IMR-90 (cell line): ENCODE results near the gene KRTAP4-3. TPM values are rescaled to one million over a fixed set of nuclear protein-coding genes. Genes with fewer than 3 reads are reported as not detected.

ENCODE experiments used
- ATAC-seq: fragments of 200-7000 bp; cut with Tn5 transposase; 2 replicates; pipeline ENCODE4 v1.9.1; 2020; ENCODE audit warnings: low read depth, mild to moderate bottlenecking, moderate library complexity
- BruUV-seq: library from RNA; stranded (reverse); fragments of 400-500 nt; replicated peaks from 2 replicates; lab custom pipeline; 2021; lab: Mats Ljungman, UMichigan
- CTCF ChIA-PET: fragments of 300-600 bp; formaldehyde crosslinking; extraction: SDS; loops from one replicate; lab custom pipeline; 2021; ENCODE audit warnings: antibody characterized with exemption; lab: Yijun Ruan, JAX
- POLR2A ChIA-PET: fragments of 300-600 bp; sonication (Branson Sonifier 250); formaldehyde crosslinking; loops from one replicate; lab custom pipeline; 2022; ENCODE audit warnings: antibody characterized with exemption; ENCODE audit not compliant: unreplicated experiment; lab: Charles Lee
- DNase-seq: peaks from one replicate; pipeline ENCODE4 v3.0.0; 2013
- H2AFZ ChIP-seq: replicated peaks from 2 replicates; pipeline ENCODE3; 2013; ENCODE audit warnings: low read length, mild to moderate bottlenecking; ENCODE audit not compliant: poor library complexity
- H2AK5ac ChIP-seq: 2 replicates; pipeline ENCODE4 v1.6.1; 2013; ENCODE audit warnings: low read depth, low read length, inconsistent platforms
- H2AK9ac ChIP-seq: replicated peaks from 2 replicates; pipeline ENCODE3; 2013; ENCODE audit warnings: mild to moderate bottlenecking, low read depth, low read length, moderate library complexity; ENCODE audit not compliant: poor library complexity
- H2BK120ac ChIP-seq: 2 replicates; pipeline ENCODE4 v1.6.1; 2013; ENCODE audit warnings: low read depth, low read length, inconsistent platforms
- H2BK15ac ChIP-seq: 3 replicates; pipeline ENCODE4 v1.6.1; 2013; ENCODE audit warnings: low read depth, low read length, inconsistent platforms
- H2BK20ac ChIP-seq: 2 replicates; pipeline ENCODE4 v1.6.1; 2013; ENCODE audit warnings: low read depth, mild to moderate bottlenecking, inconsistent platforms, low read length, moderate library complexity
- H2BK5ac ChIP-seq: 2 replicates; pipeline ENCODE4 v1.6.1; 2013; ENCODE audit warnings: mild to moderate bottlenecking, low read depth, low read length, inconsistent platforms; ENCODE audit not compliant: poor library complexity, severe bottlenecking
- H3K14ac ChIP-seq: replicated peaks from 2 replicates; pipeline ENCODE4 v1.6.1; 2013; ENCODE audit warnings: low read depth, low read length, inconsistent platforms
- H3K18ac ChIP-seq: 2 replicates; pipeline ENCODE4 v1.6.1; 2013; ENCODE audit warnings: low read depth, low read length, control low read depth
- H3K23ac ChIP-seq: 2 replicates; pipeline ENCODE4 v1.6.1; 2013; ENCODE audit warnings: low read depth, low read length, inconsistent platforms
- H3K27ac ChIP-seq: 2 replicates; pipeline ENCODE4 v1.5.1; 2013; ENCODE audit warnings: mild to moderate bottlenecking, control low read depth, low read length; ENCODE audit not compliant: insufficient read depth
- H3K27me3 ChIP-seq: 2 replicates; pipeline ENCODE4 v1.6.1; 2013; ENCODE audit warnings: low read length; ENCODE audit not compliant: control insufficient read depth, insufficient read depth
- H3K36me3 ChIP-seq: 2 replicates; pipeline ENCODE4 v1.6.1; 2013; ENCODE audit warnings: low read length, mixed read lengths; ENCODE audit not compliant: control insufficient read depth, insufficient read depth
- H3K4ac ChIP-seq: 2 replicates; pipeline ENCODE4 v1.6.1; 2013; ENCODE audit warnings: low read depth, low read length, inconsistent platforms
- H3K4me1 ChIP-seq: 2 replicates; pipeline ENCODE4 v1.6.1; 2013; ENCODE audit warnings: low read length, mixed read lengths; ENCODE audit not compliant: control insufficient read depth, insufficient read depth
- H3K4me2 ChIP-seq: 2 replicates; pipeline ENCODE4 v1.6.1; 2013; ENCODE audit warnings: low read depth, mild to moderate bottlenecking, control low read depth, low read length, moderate library complexity
- H3K4me3 ChIP-seq: 2 replicates; pipeline ENCODE4 v1.5.1; 2013; ENCODE audit warnings: low read depth, mild to moderate bottlenecking, control low read depth, low read length, moderate library complexity; ENCODE audit not compliant: insufficient read depth
- H3K56ac ChIP-seq: 2 replicates; pipeline ENCODE4 v1.6.1; 2013; ENCODE audit warnings: low read length, inconsistent platforms; ENCODE audit not compliant: insufficient read depth; ENCODE audit errors: extremely low read depth
- H3K79me1 ChIP-seq, 2 experiments: 2 replicates each; pipeline ENCODE4 v1.6.1; 2013; ENCODE audit warnings: low read length in 2 of 2, inconsistent platforms in 1 of 2, low read depth in 1 of 2
- H3K9ac ChIP-seq: 2 replicates; pipeline ENCODE4 v1.6.1; 2013; ENCODE audit warnings: low read depth, low read length, control low read depth
- H3K9me1 ChIP-seq: 2 replicates; pipeline ENCODE4 v1.6.1; 2013; ENCODE audit warnings: low read length, inconsistent platforms; ENCODE audit not compliant: insufficient read depth
- H3K9me3 ChIP-seq: 2 replicates; pipeline ENCODE4 v1.6.1; 2013; ENCODE audit warnings: low read length; ENCODE audit not compliant: control insufficient read depth, insufficient read depth
- H4K20me1 ChIP-seq: 2 replicates; pipeline ENCODE4 v1.6.1; 2013; ENCODE audit warnings: low read length, inconsistent platforms; ENCODE audit not compliant: insufficient read depth
- H4K5ac ChIP-seq: 2 replicates; pipeline ENCODE4 v1.6.1; 2013; ENCODE audit warnings: mild to moderate bottlenecking, low read depth, low read length, control low read depth
- H4K8ac ChIP-seq, 2 experiments: 2 replicates each; pipeline ENCODE4 v1.6.1; 2013; ENCODE audit warnings: low read depth in 2 of 2, low read length in 2 of 2, control low read depth in 1 of 2, inconsistent platforms in 1 of 2
- H4K91ac ChIP-seq: 2 replicates; pipeline ENCODE4 v1.6.1; 2013; ENCODE audit warnings: low read depth, low read length, inconsistent platforms; ENCODE audit not compliant: insufficient read depth
- CHD1 ChIP-seq: IDR thresholded peaks from 2 replicates; pipeline ENCODE4 v1.6.1; 2012; ENCODE audit warnings: low read depth, low read length, improper control_type of control experiment
- CTCF ChIP-seq: conservative IDR thresholded peaks from 2 replicates; pipeline ENCODE4 v1.5.1; 2012; ENCODE audit warnings: mild to moderate bottlenecking, low read depth, low read length, improper control_type of control experiment
- MAZ ChIP-seq: IDR thresholded peaks from 2 replicates; pipeline ENCODE4 v1.6.1; 2012; ENCODE audit warnings: low read depth, mild to moderate bottlenecking, low read length, improper control_type of control experiment, moderate library complexity, borderline replicate concordance
- MXI1 ChIP-seq: IDR thresholded peaks from 2 replicates; pipeline ENCODE4 v1.6.1; 2012; ENCODE audit warnings: low read depth, mild to moderate bottlenecking, low read length, moderate library complexity, borderline replicate concordance
- POLR2A ChIP-seq: IDR thresholded peaks from 2 replicates; pipeline ENCODE4 v1.6.1; 2012; ENCODE audit warnings: mild to moderate bottlenecking, low read depth, low read length
- RAD21 ChIP-seq: IDR thresholded peaks from 2 replicates; pipeline ENCODE4 v1.6.1; 2012; ENCODE audit warnings: low read length, improper control_type of control experiment
- RCOR1 ChIP-seq: IDR thresholded peaks from 2 replicates; pipeline ENCODE4 v1.6.1; 2012; ENCODE audit warnings: mild to moderate bottlenecking, low read length, improper control_type of control experiment; ENCODE audit not compliant: insufficient replicate concordance
- RFX5 ChIP-seq: IDR thresholded peaks from 2 replicates; pipeline ENCODE4 v1.8.0; 2012; ENCODE audit warnings: low read depth, mild to moderate bottlenecking, low read length, moderate library complexity
- SMC3 ChIP-seq: fragments of 150-350 bp; IDR thresholded peaks from 2 replicates; pipeline ENCODE4 v1.6.1; 2016; ENCODE audit warnings: low read depth, mild to moderate bottlenecking, antibody characterized with exemption, low read length, moderate library complexity
- USF2 ChIP-seq: fragments of 150-350 bp; IDR thresholded peaks from 2 replicates; pipeline ENCODE4 v1.6.1; 2017; ENCODE audit warnings: mild to moderate bottlenecking, antibody characterized with exemption, low read length, low read depth
- WGBS, 2 experiments: methylation state at CpG; one replicate each; pipeline versions ENCODE4 v1.1.5 to v1.1.7; 2013; ENCODE audit warnings: missing lambda C conversion rate in 2 of 2; ENCODE audit not compliant: insufficient read length in 1 of 2; ENCODE audit errors: extremely low coverage in 2 of 2; 5-methylcytosine and 5-hydroxymethylcytosine counted together
- dilution Hi-C: fragments of 300-500 bp; cut with HindIII; formaldehyde crosslinking; loops from one replicate; pipeline ENCODE4 v1.14.3; 2018; ENCODE audit warnings: low sequenced_read_pairs; ENCODE audit not compliant: unreplicated experiment
- in situ Hi-C: fragments of 300-500 bp; cut with MboI; formaldehyde crosslinking; loops from 3 replicates; pipeline ENCODE4 v1.14.3; 2019; ENCODE audit warnings: low sequenced_read_pairs, inconsistent platforms, mixed read lengths
- intact Hi-C: fragments of 100-400 bp; cut with micrococcal nuclease; formaldehyde crosslinking; loops from 2 replicates; pipeline ENCODE4 v1.10.0; 2022
- polyA plus RNA-seq, 3 experiments: library from polyadenylated mRNA; depleted of rRNA; stranded (reverse); fragments of >200 nt; gene quantifications; 2 replicates each; pipeline ENCODE4 v1.2.3, GENCODE V29; 2012; ENCODE audit warnings: low replicate concordance in 1 of 3
- total RNA-seq: library from RNA; depleted of rRNA; stranded (reverse); fragments of >200 nt; gene quantifications from 2 replicates; pipeline ENCODE4 v1.2.3, GENCODE V29; 2012

KRTAP4-3 gene
- total and polyA plus RNA-seq, 2 of the 4 experiments (the other 2 are of a cell fraction) = not detected

- DNase-seq = no peak
- Histone ChIP-seq H2BK5ac (no peak overlapping the region), H3K56ac (no peak overlapping the region; the same call in 1 of the 2 replicates), H2AK9ac (no peak overlapping the region), H2AK5ac (peak overlapping the region; percentile 86), H4K91ac (peak overlapping the region; percentile 9; the same call in 1 of the 2 replicates), H2AFZ (no peak overlapping the region), H3K4me2 (no peak overlapping the region), H3K36me3 (no peaks in the 10 kb centered on the region), H2BK15ac (peak overlapping the region; percentile 67; the same call in 1 of the 3 replicates), H3K27ac (no peak overlapping the region), H3K9me1 (no peaks in the 10 kb centered on the region), H3K9me3 (peaks cover 2% of the 10 kb centered on the region; the same call in 1 of the 2 replicates), H4K5ac (no peak overlapping the region), H2BK120ac (peak overlapping the region; percentile 43; the same call in 1 of the 2 replicates), H4K8ac (no peak overlapping the region), H3K4me3 (no peak overlapping the region), H3K9ac (no peak overlapping the region), H3K14ac (no peak overlapping the region), H3K79me1 (no peaks in the 10 kb centered on the region), H2BK20ac (no peak overlapping the region), H3K4ac (peak overlapping the region; percentile 31; the same call in 1 of the 2 replicates), H4K20me1 (no peaks in the 10 kb centered on the region), H3K23ac (no peak overlapping the region), H3K4me1 (no peaks in the 10 kb centered on the region), H3K27me3 (no peaks in the 10 kb centered on the region), H3K18ac (no peak overlapping the region)
- no TSS peak for BruUV-seq
- CTCF ChIA-PET = no interaction called here
- intact Hi-C loops = no loop called here
- dilution Hi-C loops = no loop called here
- POLR2A ChIA-PET = no interaction called here
- in situ Hi-C loops = no loop called here
- TF ChIP-seq SMC3 (no peak), CTCF (no peak), MXI1 (no peak), RAD21 (no peak), POLR2A (no peak), CHD1 (no peak), USF2 (no peak), RCOR1 (no peak), MAZ (no peak), RFX5 (no peak)
- WGBS, 2 experiments = no CpG with 5 or more reads among the region's 2 CpGs
- ATAC-seq = no peak
Measured at GRCh38 chr17:41121742-41122141, 46.3 kb downstream of the KRTAP4-3 start.
